NCI-H1694 (cell line): ENCODE data around the gene ZNF839.
"Not testable (repeated sequence)": the region's sequence is repeated elsewhere in the genome, so short reads cannot be mapped to it uniquely, and the experiment has no call there.

Source experiments
- DNase-seq: peaks from one replicate; lab custom pipeline; 2025; lab: John Stamatoyannopoulos, UW

The ZNF839 gene

GRCh38 chr14:102319351-102320032 lies at the start of gene ZNF839:
ZNF839 (plus strand) TSS chr14:102319746; CDS start chr14:102319766, 20 bp downstream.
- DNase-seq: peak; percentile 93

DNA sequence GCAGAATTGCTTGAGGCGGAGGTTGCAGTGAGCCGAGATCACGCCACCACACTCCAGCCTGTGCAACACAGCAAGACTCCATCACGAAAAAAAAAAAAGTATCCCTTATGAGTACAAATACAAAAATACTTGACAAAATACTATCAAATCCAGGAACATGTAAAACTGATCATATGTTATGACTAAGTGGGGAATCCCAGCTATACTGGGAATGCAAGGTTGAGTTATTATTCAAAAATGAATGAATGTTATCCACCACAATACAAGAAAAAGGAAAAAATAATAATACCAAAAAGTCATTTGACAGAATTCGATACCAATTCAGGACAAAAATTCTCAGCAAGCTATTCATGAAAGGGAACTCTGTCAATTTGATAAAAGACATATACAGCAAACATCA lies 47.2 kb upstream of the ZNF839 start:
- DNase-seq: no peak

DNA sequence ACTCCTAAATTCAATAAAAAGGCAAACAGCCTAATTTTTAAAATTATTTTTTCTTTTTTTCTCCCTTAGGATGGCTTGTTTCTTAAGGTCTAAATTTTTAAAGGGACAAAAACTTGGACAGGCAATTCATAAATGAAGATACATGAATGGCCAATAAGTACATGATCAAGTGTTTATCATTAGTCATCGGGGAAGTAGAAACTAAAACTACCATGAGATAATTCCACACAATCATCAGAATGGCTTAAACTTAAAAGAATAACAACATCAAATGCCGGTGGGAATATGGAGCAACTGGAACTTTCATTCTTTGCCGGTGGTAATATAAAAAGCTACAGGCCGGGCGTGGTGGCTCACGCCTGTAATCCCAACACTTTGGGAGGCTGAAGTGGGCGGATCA lies 43.7 kb upstream of the ZNF839 start:
- DNase-seq: no peak

DNA sequence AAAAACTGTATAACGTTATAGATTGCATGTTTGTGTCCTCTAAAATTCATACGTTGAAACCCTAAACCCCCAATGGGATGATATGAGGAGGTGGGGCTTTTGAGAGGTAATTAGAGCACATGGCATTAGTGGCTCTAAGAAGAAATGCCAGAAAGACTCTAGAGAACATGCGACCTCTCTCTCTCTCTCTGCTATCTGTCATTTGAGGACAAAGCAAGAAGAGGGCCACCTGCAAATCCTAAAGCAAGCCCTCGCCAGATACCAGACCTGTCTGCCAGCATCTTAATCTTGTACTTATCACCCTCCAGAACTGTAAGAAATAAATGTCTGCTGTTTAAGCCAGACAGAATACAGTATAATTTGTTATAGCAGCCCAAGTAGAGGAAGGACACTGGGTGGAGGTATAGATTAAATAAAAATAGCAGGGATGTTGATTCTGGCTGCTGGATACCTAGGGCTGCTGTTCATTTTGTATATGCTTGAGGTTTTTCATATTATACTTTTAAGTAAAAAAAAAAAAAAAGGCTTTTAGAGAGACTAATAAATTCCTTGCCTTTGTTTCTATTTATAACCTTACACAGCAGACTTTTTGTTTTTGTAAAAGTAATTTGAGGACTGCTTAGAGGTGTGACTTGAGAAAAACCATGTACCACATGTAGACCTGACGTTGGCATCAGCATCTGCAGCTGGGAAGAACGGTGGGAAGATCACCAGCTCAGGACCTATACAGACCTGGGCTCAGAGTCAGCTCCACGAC lies 41.5 kb upstream of the ZNF839 start:
- DNase-seq: no peak

- DNase-seq: no peak
Measured at GRCh38 chr14:102278631-102278935, 41.0 kb upstream of the ZNF839 start.

- no peak for DNase-seq
Measured at GRCh38 chr14:102279282-102279681, 40.3 kb upstream of the ZNF839 start.

- DNase-seq: no peak
Measured at GRCh38 chr14:102279688-102280348, 39.7 kb upstream of the ZNF839 start.

GRCh38 chr14:102280376-102280962 lies 39.1 kb upstream of the ZNF839 start:
- no peak for DNase-seq

- DNase-seq: no peak
Measured at GRCh38 chr14:102282751-102283465, 36.6 kb upstream of the ZNF839 start.

DNA sequence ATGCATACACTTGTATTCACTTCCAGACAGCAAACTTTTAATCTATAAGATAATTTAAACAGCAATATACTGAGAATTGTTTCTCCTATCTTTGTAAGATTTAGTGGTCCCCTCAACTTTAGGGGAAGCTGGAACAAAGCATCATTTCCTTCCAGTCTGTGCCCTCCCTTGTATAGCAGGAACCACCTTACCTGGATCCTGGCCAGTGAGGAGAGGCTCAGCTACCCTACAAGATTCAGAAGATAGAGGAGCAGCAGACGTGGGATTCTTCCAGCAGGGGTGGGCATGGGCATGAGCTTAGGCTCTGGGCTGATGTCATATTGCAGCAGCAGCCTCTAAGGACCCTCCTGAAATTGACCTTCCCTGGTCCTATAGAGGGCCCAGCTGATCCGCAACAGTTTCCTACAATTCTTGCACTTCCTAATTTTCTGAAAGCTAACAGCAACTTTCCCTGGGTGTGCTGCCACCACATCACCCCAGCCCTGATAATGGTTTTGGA lies 35.9 kb upstream of the ZNF839 start:
- DNase-seq: no peak

- no peak for DNase-seq
Measured at GRCh38 chr14:102285106-102285505, 34.4 kb upstream of the ZNF839 start.

GRCh38 chr14:102288139-102288538 lies 31.4 kb upstream of the ZNF839 start:
- no peak for DNase-seq

- DNase-seq: no peak
Measured at GRCh38 chr14:102292441-102292840, 27.1 kb upstream of the ZNF839 start.

DNA sequence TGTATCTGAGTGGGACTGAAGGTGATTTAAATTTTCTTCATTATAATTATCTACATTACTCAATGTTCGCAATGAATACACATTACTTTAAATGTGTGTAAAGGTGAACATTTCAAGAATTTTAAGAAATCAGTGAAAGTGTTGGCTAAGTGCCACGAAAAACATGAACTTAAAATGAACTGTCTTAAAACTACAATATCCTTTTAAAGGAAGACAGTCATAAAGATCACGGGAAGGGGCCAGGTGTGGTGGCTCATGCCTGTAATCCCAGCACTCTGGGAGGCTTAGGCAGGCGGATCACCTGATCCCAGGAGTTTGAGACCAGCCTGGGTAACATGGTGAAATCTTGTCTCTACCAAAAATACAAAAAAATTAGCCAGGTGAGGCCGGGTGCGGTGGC lies 25.8 kb upstream of the ZNF839 start:
- no peak for DNase-seq

- DNase-seq: no peak
Measured at GRCh38 chr14:102295270-102295669, 24.3 kb upstream of the ZNF839 start.

DNA sequence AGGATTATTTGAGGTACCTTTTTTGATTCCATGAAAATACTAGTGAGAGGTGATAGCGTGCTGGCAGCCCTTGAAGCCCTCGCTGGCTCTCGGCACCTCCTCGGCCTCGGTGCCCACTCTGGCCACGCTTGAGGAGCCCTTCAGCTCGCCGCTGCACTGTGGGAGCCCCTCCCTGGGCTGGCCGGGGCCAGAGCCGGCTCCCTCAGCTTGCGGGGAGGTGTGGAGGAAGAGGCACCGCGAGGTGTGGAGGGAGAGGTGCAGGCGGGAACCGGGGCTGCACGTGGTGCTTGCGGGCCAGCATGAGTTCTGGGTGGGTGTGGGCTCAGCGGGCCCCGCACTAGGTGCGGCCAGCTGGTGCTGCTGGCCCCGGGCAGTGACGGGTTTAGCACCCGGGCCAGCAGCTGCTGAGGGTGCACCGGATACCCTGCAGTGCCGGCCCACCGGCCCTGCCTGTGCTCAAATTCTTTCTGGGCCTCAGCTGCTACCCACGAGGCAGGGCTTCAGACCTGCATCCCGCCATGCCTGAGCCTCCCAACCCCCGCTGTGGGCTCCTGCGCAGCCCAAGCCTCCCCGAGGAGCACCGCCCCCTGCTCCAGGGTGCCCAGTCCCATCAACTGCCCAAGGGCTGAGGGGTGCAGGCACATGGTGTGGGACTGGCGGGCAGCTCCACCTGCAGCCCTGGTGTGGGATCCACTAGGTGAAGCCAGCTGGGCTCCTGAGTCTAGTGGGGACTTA lies 21.9 kb upstream of the ZNF839 start:
- DNase-seq: no peak

- DNase-seq: not testable (repeated sequence)
Measured at GRCh38 chr14:102298303-102299070, 21.1 kb upstream of the ZNF839 start.

DNA sequence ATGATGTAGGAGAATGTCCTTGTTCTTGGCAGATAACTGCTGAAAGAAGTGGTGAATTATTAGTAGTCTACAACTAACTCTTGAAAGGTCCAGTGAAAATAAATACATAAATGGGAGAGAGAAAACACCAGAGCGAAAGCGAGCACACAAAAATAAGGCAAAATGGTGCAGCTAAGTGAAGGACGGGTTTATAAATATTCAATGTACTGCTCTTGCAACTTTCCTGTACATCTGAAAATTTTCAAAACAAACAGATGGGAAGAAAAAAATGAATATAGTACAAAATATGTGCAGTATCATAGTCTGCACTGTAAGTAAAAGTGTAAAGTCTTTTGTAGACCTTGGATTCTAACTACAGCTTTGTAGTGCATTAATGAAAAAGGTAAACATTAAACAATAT lies 15.9 kb upstream of the ZNF839 start:
- no peak for DNase-seq

DNA sequence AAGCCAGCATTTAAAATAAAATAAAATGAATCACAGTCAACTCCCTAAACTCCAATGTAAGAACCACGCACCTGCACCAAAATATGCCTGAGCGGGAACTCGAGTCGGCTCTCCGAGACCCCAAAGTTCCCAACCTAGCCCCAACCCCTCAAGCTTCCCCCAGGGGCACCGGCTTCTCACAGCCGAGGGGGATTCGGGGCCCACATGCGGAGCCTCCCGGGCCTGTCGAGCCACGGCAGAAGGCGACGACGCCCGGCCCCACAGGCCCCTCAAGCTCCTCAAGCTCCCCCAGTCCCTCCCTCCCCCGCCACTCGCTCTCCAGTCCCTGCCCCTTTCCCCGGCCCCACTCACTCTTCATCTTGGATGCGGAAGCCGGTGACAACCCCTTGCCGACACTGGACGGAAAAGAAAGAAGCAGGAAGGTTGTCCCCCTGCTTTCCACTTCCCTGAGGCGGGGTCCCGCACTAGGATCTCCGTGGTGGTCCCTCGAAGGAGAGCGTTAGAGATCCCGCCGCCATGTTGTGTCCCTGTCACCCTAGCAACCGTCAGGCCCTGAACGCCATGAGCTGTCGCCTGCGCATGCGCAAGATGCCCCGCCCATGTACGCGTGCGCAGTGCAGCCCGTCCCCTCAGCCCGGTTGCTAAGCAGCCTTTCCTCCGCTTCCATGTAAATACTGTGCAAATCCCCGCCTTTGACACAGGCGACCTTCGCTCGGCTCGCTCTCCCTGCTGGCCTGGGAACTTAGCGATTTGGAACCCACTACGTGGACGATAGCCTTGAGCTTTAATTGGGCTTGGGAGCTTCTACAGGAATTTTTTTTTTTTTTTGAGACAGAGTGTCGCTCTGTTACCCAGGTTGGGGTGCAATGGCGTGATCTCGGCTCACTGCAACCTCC lies 14.7 kb upstream of the ZNF839 start, which contains the start of gene MOK:
Gene MOK (minus strand): TSS at position 554 of the 896 bp plus-strand sequence. CDS start 196 bp downstream, at position 358.
- peak; percentile 99 for DNase-seq
